IMR-90 (cell line): ENCODE data around the gene NTPCR. TPM values are rescaled to one million over a fixed set of nuclear protein-coding genes. Genes with fewer than 3 reads are reported as not detected.

Experiments used
- ATAC-seq: fragments of 200-7000 bp; cut with Tn5 transposase; 2 replicates; pipeline ENCODE4 v1.9.1; 2020; ENCODE audit warnings: low read depth, mild to moderate bottlenecking, moderate library complexity
- BruUV-seq: library from RNA; stranded (reverse); fragments of 400-500 nt; replicated peaks from 2 replicates; lab custom pipeline; 2021; lab: Mats Ljungman, UMichigan
- CTCF ChIA-PET: fragments of 300-600 bp; formaldehyde crosslinking; extraction: SDS; loops from one replicate; lab custom pipeline; 2021; ENCODE audit warnings: antibody characterized with exemption; lab: Yijun Ruan, JAX
- POLR2A ChIA-PET: fragments of 300-600 bp; sonication (Branson Sonifier 250); formaldehyde crosslinking; loops from one replicate; lab custom pipeline; 2022; ENCODE audit warnings: antibody characterized with exemption; ENCODE audit not compliant: unreplicated experiment; lab: Charles Lee
- DNase-seq: peaks from one replicate; pipeline ENCODE4 v3.0.0; 2013
- H2AFZ ChIP-seq: replicated peaks from 2 replicates; pipeline ENCODE3; 2013; ENCODE audit warnings: low read length, mild to moderate bottlenecking; ENCODE audit not compliant: poor library complexity
- H2AK5ac ChIP-seq: 2 replicates; pipeline ENCODE4 v1.6.1; 2013; ENCODE audit warnings: low read depth, low read length, inconsistent platforms
- H2AK9ac ChIP-seq: replicated peaks from 2 replicates; pipeline ENCODE3; 2013; ENCODE audit warnings: mild to moderate bottlenecking, low read depth, low read length, moderate library complexity; ENCODE audit not compliant: poor library complexity
- H2BK120ac ChIP-seq: 2 replicates; pipeline ENCODE4 v1.6.1; 2013; ENCODE audit warnings: low read depth, low read length, inconsistent platforms
- H2BK15ac ChIP-seq: 3 replicates; pipeline ENCODE4 v1.6.1; 2013; ENCODE audit warnings: low read depth, low read length, inconsistent platforms
- H2BK20ac ChIP-seq: 2 replicates; pipeline ENCODE4 v1.6.1; 2013; ENCODE audit warnings: low read depth, mild to moderate bottlenecking, inconsistent platforms, low read length, moderate library complexity
- H2BK5ac ChIP-seq: 2 replicates; pipeline ENCODE4 v1.6.1; 2013; ENCODE audit warnings: mild to moderate bottlenecking, low read depth, low read length, inconsistent platforms; ENCODE audit not compliant: poor library complexity, severe bottlenecking
- H3K14ac ChIP-seq: replicated peaks from 2 replicates; pipeline ENCODE4 v1.6.1; 2013; ENCODE audit warnings: low read depth, low read length, inconsistent platforms
- H3K18ac ChIP-seq: 2 replicates; pipeline ENCODE4 v1.6.1; 2013; ENCODE audit warnings: low read depth, low read length, control low read depth
- H3K23ac ChIP-seq: 2 replicates; pipeline ENCODE4 v1.6.1; 2013; ENCODE audit warnings: low read depth, low read length, inconsistent platforms
- H3K27ac ChIP-seq: 2 replicates; pipeline ENCODE4 v1.5.1; 2013; ENCODE audit warnings: mild to moderate bottlenecking, control low read depth, low read length; ENCODE audit not compliant: insufficient read depth
- H3K27me3 ChIP-seq: 2 replicates; pipeline ENCODE4 v1.6.1; 2013; ENCODE audit warnings: low read length; ENCODE audit not compliant: control insufficient read depth, insufficient read depth
- H3K36me3 ChIP-seq: 2 replicates; pipeline ENCODE4 v1.6.1; 2013; ENCODE audit warnings: low read length, mixed read lengths; ENCODE audit not compliant: control insufficient read depth, insufficient read depth
- H3K4ac ChIP-seq: 2 replicates; pipeline ENCODE4 v1.6.1; 2013; ENCODE audit warnings: low read depth, low read length, inconsistent platforms
- H3K4me1 ChIP-seq: 2 replicates; pipeline ENCODE4 v1.6.1; 2013; ENCODE audit warnings: low read length, mixed read lengths; ENCODE audit not compliant: control insufficient read depth, insufficient read depth
- H3K4me2 ChIP-seq: 2 replicates; pipeline ENCODE4 v1.6.1; 2013; ENCODE audit warnings: low read depth, mild to moderate bottlenecking, control low read depth, low read length, moderate library complexity
- H3K4me3 ChIP-seq: 2 replicates; pipeline ENCODE4 v1.5.1; 2013; ENCODE audit warnings: low read depth, mild to moderate bottlenecking, control low read depth, low read length, moderate library complexity; ENCODE audit not compliant: insufficient read depth
- H3K56ac ChIP-seq: 2 replicates; pipeline ENCODE4 v1.6.1; 2013; ENCODE audit warnings: low read length, inconsistent platforms; ENCODE audit not compliant: insufficient read depth; ENCODE audit errors: extremely low read depth
- H3K79me1 ChIP-seq, 2 experiments: 2 replicates each; pipeline ENCODE4 v1.6.1; 2013; ENCODE audit warnings: low read length in 2 of 2, inconsistent platforms in 1 of 2, low read depth in 1 of 2
- H3K9ac ChIP-seq: 2 replicates; pipeline ENCODE4 v1.6.1; 2013; ENCODE audit warnings: low read depth, low read length, control low read depth
- H3K9me1 ChIP-seq: 2 replicates; pipeline ENCODE4 v1.6.1; 2013; ENCODE audit warnings: low read length, inconsistent platforms; ENCODE audit not compliant: insufficient read depth
- H3K9me3 ChIP-seq: 2 replicates; pipeline ENCODE4 v1.6.1; 2013; ENCODE audit warnings: low read length; ENCODE audit not compliant: control insufficient read depth, insufficient read depth
- H4K20me1 ChIP-seq: 2 replicates; pipeline ENCODE4 v1.6.1; 2013; ENCODE audit warnings: low read length, inconsistent platforms; ENCODE audit not compliant: insufficient read depth
- H4K5ac ChIP-seq: 2 replicates; pipeline ENCODE4 v1.6.1; 2013; ENCODE audit warnings: mild to moderate bottlenecking, low read depth, low read length, control low read depth
- H4K8ac ChIP-seq, 2 experiments: 2 replicates each; pipeline ENCODE4 v1.6.1; 2013; ENCODE audit warnings: low read depth in 2 of 2, low read length in 2 of 2, control low read depth in 1 of 2, inconsistent platforms in 1 of 2
- H4K91ac ChIP-seq: 2 replicates; pipeline ENCODE4 v1.6.1; 2013; ENCODE audit warnings: low read depth, low read length, inconsistent platforms; ENCODE audit not compliant: insufficient read depth
- BHLHE40 ChIP-seq: fragments of 150-350 bp; IDR thresholded peaks from 2 replicates; pipeline ENCODE4 v1.6.1; 2016; ENCODE audit warnings: mild to moderate bottlenecking, low read depth, low read length
- CHD1 ChIP-seq: IDR thresholded peaks from 2 replicates; pipeline ENCODE4 v1.6.1; 2012; ENCODE audit warnings: low read depth, low read length, improper control_type of control experiment
- ELK1 ChIP-seq: fragments of 150-350 bp; IDR thresholded peaks from 2 replicates; pipeline ENCODE4 v1.6.1; 2016; ENCODE audit warnings: low read depth, mild to moderate bottlenecking, low read length, moderate library complexity, borderline replicate concordance
- FOS ChIP-seq: fragments of 150-350 bp; IDR thresholded peaks from 2 replicates; pipeline ENCODE4 v1.6.1; 2016; ENCODE audit warnings: low read depth, low read length
- NFE2L2 ChIP-seq: fragments of 150-350 bp; IDR thresholded peaks from 2 replicates; pipeline ENCODE4 v1.6.1; 2016; ENCODE audit warnings: low read depth, mild to moderate bottlenecking, low read length
- POLR2A ChIP-seq: IDR thresholded peaks from 2 replicates; pipeline ENCODE4 v1.6.1; 2012; ENCODE audit warnings: mild to moderate bottlenecking, low read depth, low read length
- RFX5 ChIP-seq: IDR thresholded peaks from 2 replicates; pipeline ENCODE4 v1.8.0; 2012; ENCODE audit warnings: low read depth, mild to moderate bottlenecking, low read length, moderate library complexity
- USF2 ChIP-seq: fragments of 150-350 bp; IDR thresholded peaks from 2 replicates; pipeline ENCODE4 v1.6.1; 2017; ENCODE audit warnings: mild to moderate bottlenecking, antibody characterized with exemption, low read length, low read depth
- WGBS, 2 experiments: methylation state at CpG; one replicate each; pipeline versions ENCODE4 v1.1.5 to v1.1.7; 2013; ENCODE audit warnings: missing lambda C conversion rate in 2 of 2; ENCODE audit not compliant: insufficient read length in 1 of 2; ENCODE audit errors: extremely low coverage in 2 of 2; 5-methylcytosine and 5-hydroxymethylcytosine counted together
- dilution Hi-C: fragments of 300-500 bp; cut with HindIII; formaldehyde crosslinking; loops from one replicate; pipeline ENCODE4 v1.14.3; 2018; ENCODE audit warnings: low sequenced_read_pairs; ENCODE audit not compliant: unreplicated experiment
- in situ Hi-C: fragments of 300-500 bp; cut with MboI; formaldehyde crosslinking; loops from 3 replicates; pipeline ENCODE4 v1.14.3; 2019; ENCODE audit warnings: low sequenced_read_pairs, inconsistent platforms, mixed read lengths
- intact Hi-C: fragments of 100-400 bp; cut with micrococcal nuclease; formaldehyde crosslinking; loops from 2 replicates; pipeline ENCODE4 v1.10.0; 2022
- polyA plus RNA-seq, 3 experiments: library from polyadenylated mRNA; depleted of rRNA; stranded (reverse); fragments of >200 nt; gene quantifications; 2 replicates each; pipeline ENCODE4 v1.2.3, GENCODE V29; 2012; ENCODE audit warnings: low replicate concordance in 1 of 3
- total RNA-seq: library from RNA; depleted of rRNA; stranded (reverse); fragments of >200 nt; gene quantifications from 2 replicates; pipeline ENCODE4 v1.2.3, GENCODE V29; 2012

Gene NTPCR
- total and polyA plus RNA-seq, 2 of the 4 experiments (the other 2 are of a cell fraction) = 13.3 to 16.5 TPM

- no peaks in the 10 kb centered on the region for H3K79me1 ChIP-seq
- no CpG with 5 or more reads among the region's 8 CpGs for WGBS, 2 experiments
- H3K9ac ChIP-seq = no peak overlapping the region
- peak overlapping the region; percentile 80; the same call in 1 of the 2 replicates for H2AK5ac ChIP-seq
- H3K36me3 ChIP-seq = peaks cover 12% of the 10 kb centered on the region; the same call in 1 of the 2 replicates
- H3K4me3 ChIP-seq = no peak overlapping the region
- H3K27ac ChIP-seq = peak overlapping the region; percentile 48; the same call in 1 of the 2 replicates
- no peak overlapping the region for H3K4me2 ChIP-seq
- intact Hi-C loops (no loop called here), in situ Hi-C loops (no loop called here), dilution Hi-C loops (no loop called here)
- ATAC-seq (peak; percentile 33), DNase-seq (peak; percentile 52)
- no peaks in the 10 kb centered on the region for H3K27me3 ChIP-seq
- peak overlapping the region; percentile 81 for H2BK120ac ChIP-seq
- H2AK9ac ChIP-seq = no peak overlapping the region
- H3K14ac ChIP-seq = peak overlapping the region; percentile 79
- H3K23ac ChIP-seq = peak overlapping the region; percentile 48; the same call in 1 of the 2 replicates
- peak overlapping the region; percentile 13; the same call in 1 of the 2 replicates for H4K5ac ChIP-seq
- peak overlapping the region; percentile 29; the same call in 1 of the 3 replicates for H2BK15ac ChIP-seq
- H4K20me1 ChIP-seq = no peaks in the 10 kb centered on the region
- no peak overlapping the region for H2BK5ac ChIP-seq
- peak overlapping the region; percentile 33; the same call in 1 of the 2 replicates for H3K18ac ChIP-seq
- peaks cover 20% of the 10 kb centered on the region for H3K9me1 ChIP-seq
- H3K9me3 ChIP-seq = peaks cover 2% of the 10 kb centered on the region; the same call in 1 of the 2 replicates
- ChIA-PET CTCF (no interaction called here), POLR2A (interaction anchor here (0.5 kb wide), 1 partner anchor 326 kb away, joined by 6 read pairs; no protein-coding TSS in a partner anchor)
- H3K56ac ChIP-seq = no peak overlapping the region
- H4K91ac ChIP-seq = 0 out of 2 replicates have a peak overlapping the region, but pooled peaks have one; percentile 50
- TF ChIP-seq POLR2A (no peak), BHLHE40 (peak; percentile 78), RFX5 (no peak), FOS (no peak), USF2 (no peak), CHD1 (no peak), ELK1 (no peak), NFE2L2 (no peak)
- peak overlapping the region; percentile 86 for H3K4ac ChIP-seq
- H3K4me1 ChIP-seq = peaks cover 20% of the 10 kb centered on the region
- peak overlapping the region; percentile 87 for H2BK20ac ChIP-seq
- H4K8ac ChIP-seq = peak overlapping the region; percentile 4 to 78; a peak in 1 of 4 replicates
- BruUV-seq = no TSS peak
- H2AFZ ChIP-seq = peak overlapping the region; percentile 24
Observed at GRCh38 chr1:232978091-232978634, 27.8 kb downstream of the NTPCR start.
